Spleen (tissue), 7 donors: ENCODE results near the gene DEFB114.

Source experiments
- POLR2AphosphoS5 ChIP-seq, 3 donors: sonication (generic); formaldehyde crosslinking; IDR thresholded peaks; one replicate each; pipeline ENCODE4 v1.5.1; 2017; ENCODE audit warnings: antibody characterized with exemption in 3 of 3
- TF ChIP-seq, protein P1 (sequence below), 11 experiments: fragments of 200-600 bp in 7 of 11; fragments of 450-650 bp in 4 of 11; sonication (generic) in 4 of 11; IDR thresholded peaks in 8 of 11; conservative IDR thresholded peaks in 3 of 11; 1 replicate in 7 of 11; 2 replicates in 4 of 11; pipeline versions ENCODE4 v1.4.0 to v1.8.0; 2016 to 2021; ENCODE audit warnings: antibody characterized with exemption in 11 of 11, inconsistent platforms in 4 of 11, mild to moderate bottlenecking in 1 of 11
- donor health status: DM: no; HTN: no; CAD: no; lungs with moderate emphysema.
- donor health status: DM: no; HTN: no; CAD: no.
- donor health status: DM: no; HTN: no; CAD: no.

DNA sequence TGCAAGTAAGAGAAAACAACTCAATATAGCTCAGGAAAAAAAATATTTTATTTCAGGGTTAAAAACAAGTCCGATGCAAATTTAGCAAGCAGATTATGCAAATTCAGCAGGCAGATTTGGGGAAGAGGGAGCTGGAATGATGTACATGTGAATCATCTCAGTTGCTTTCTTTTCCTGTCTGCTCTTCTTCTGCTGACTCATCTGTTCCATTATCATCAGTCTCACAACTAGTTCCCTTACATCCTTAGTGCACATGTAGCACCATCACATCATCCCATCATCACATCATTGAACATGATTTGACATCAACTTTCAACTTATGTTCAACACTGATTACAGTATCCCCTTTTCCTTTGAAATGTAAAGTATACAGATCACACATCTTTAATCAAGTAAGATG, 16.9 kb upstream of the DEFB114 start:
- TF ChIP-seq POLR2AphosphoS5 (IDR thresholded peaks at IDR 0.05), result no peak
- TF ChIP-seq, protein P1, sequence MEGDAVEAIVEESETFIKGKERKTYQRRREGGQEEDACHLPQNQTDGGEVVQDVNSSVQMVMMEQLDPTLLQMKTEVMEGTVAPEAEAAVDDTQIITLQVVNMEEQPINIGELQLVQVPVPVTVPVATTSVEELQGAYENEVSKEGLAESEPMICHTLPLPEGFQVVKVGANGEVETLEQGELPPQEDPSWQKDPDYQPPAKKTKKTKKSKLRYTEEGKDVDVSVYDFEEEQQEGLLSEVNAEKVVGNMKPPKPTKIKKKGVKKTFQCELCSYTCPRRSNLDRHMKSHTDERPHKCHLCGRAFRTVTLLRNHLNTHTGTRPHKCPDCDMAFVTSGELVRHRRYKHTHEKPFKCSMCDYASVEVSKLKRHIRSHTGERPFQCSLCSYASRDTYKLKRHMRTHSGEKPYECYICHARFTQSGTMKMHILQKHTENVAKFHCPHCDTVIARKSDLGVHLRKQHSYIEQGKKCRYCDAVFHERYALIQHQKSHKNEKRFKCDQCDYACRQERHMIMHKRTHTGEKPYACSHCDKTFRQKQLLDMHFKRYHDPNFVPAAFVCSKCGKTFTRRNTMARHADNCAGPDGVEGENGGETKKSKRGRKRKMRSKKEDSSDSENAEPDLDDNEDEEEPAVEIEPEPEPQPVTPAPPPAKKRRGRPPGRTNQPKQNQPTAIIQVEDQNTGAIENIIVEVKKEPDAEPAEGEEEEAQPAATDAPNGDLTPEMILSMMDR (IDR thresholded peaks at IDR 0.05 in 8 of 11, conservative IDR thresholded peaks at IDR 0.05 in 3 of 11), result no peak
